Hepatocyte (in vitro differentiated cells): ENCODE results near the gene REEP6.

ENCODE experiments used
- CTCF ChIP-seq: fragments of 200-600 bp; sonication (generic); IDR thresholded peaks from 2 replicates; pipeline ENCODE4 v1.5.1; 2016; ENCODE audit warnings: antibody characterized with exemption, mild to moderate bottlenecking; ENCODE audit not compliant: poor library complexity
- EZH2 ChIP-seq: fragments of 200-600 bp; sonication (generic); IDR thresholded peaks from 2 replicates; pipeline ENCODE4 v1.6.1; 2016; ENCODE audit warnings: antibody characterized with exemption, mild to moderate bottlenecking, borderline replicate concordance

GRCh38 chr19:1521636-1522035, 30.7 kb downstream of the REEP6 start:
- no peak for TF ChIP-seq CTCF
- TF ChIP-seq EZH2, result no peak
